HG02763 (cell line): ENCODE results near the gene RGCC.
"Not testable (repeated sequence)": the region's sequence is repeated elsewhere in the genome, so short reads cannot be mapped to it uniquely, and the experiment has no call there.

Experiments used
- ATAC-seq: cut with Tn5 transposase; IDR thresholded peaks from one replicate; pipeline ENCODE4 v1.9.1; 2021; ENCODE audit warnings: mild to moderate bottlenecking, moderate library complexity; ENCODE audit not compliant: unreplicated experiment

RGCC gene, protein sequence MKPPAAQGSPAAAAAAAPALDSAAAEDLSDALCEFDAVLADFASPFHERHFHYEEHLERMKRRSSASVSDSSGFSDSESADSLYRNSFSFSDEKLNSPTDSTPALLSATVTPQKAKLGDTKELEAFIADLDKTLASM

DNA sequence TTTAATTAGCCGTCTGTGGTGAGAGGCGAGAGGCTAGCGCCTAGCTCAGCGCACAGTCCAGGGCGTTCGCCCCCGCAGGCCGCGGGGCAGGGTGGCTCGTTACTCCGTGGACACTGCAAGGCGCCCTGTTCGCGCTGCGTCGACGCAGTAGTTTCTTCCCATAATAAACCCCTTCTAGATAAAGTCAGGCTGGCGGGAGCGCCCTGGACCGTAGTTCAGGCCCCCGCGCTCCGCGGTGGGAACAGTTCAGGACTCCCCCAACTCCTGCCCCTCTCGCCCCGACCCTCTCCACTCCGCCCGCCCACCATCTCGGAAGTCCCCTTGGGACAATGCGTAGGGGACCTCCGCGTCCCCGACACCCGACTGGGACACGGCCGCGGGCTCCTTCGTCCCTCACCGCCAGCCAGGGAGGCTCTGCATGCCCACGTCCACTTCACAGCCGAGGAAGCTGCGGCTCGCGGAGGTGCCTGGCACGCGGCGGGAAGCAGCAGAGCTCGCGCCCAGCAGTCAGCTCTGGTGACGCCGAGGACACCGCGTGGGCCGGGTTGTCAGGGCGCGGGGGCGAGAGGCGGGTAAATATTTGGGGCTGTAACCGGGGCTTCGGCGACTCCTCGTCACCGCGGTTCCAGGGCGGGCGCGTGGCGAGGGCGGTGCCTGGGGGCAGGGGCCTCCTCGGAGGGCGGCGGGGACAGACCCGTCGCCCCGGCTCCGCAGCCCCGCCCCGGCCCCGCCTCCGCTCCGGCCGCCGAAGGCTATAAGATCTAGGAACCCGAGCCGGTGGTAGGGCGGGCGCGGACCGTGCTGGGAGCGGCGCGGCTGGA is at the start of gene RGCC:
TSS of gene RGCC (plus strand) at position 783 of the 821 bp plus-strand sequence. CDS start 158 bp downstream, outside the sequence.
- peak; percentile 63 for ATAC-seq

DNA sequence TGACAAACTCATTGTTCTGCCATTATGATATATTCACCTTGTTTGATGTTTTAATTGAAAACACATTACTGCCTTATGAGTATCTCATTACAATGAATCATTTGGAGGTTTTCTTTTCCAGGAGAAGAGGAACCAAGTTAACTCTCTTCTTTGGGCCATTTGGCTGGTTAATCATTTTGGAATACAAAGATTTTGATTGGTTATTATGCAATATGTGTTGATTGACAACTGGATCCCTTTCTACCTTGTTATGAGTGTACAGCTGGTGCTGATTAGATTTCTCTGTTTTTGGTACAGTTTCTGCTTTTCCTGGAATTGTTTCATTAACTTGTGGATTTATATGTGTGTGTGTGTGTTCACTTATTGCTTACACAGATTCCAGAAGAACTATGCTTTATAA is 49.2 kb upstream of the RGCC start:
- ATAC-seq = no peak

DNA sequence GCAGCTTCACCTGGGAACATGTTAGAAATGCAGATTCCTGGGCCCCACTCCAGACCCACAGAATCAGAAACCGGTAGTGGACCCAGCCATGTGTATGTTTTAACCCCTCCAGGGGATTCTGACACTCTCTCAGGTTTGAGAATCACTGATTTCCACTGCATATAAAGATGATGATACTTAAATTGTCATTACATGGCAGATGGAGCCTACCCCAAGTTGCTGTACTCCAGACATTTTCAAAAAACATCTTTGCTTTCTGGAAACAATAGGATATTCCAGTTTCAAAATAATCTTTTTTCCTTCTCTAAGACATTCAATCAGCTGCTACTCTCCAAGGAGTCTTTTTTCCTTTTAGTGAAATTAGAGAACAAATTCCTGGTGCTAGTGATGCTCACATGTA is 48.6 kb upstream of the RGCC start:
- no peak for ATAC-seq

DNA sequence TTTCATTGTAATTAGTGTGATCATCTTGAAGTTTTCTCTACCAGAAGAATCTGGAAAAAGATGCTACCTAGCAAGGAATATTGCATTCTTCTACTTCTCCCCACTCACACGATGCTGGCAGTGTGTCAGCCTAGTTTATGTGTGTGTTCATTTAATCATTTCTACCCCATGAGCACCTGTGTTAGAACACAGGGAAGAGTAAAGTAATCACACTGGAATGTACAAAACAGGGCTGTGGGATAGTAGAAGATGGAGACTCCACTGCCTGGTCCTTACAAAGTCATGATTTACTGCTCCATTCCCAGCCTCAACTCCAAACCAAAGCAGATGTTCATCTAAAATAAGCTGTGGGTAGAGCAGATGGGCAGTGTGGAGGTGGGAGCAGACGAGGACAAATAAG is 47.7 kb upstream of the RGCC start:
- no peak for ATAC-seq

DNA sequence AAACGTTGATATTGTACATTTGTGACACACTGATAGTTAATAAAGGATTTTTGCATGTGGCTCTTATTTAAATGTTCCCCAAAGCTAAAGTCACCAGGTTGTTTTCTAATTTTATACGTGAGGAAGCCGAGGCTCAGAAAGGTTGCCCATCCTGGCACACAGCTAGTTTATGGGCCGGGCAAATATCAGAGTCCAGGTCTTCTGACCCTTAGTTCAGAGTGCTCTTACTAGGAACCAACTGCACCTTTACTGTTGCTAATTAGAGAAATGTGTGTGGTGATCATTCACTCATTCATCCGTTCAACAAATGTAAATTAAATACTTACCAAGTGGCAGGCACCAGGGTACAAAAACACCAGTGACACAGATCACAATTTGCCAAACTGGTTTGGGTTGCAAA is 46.3 kb upstream of the RGCC start:
- ATAC-seq = no peak

DNA sequence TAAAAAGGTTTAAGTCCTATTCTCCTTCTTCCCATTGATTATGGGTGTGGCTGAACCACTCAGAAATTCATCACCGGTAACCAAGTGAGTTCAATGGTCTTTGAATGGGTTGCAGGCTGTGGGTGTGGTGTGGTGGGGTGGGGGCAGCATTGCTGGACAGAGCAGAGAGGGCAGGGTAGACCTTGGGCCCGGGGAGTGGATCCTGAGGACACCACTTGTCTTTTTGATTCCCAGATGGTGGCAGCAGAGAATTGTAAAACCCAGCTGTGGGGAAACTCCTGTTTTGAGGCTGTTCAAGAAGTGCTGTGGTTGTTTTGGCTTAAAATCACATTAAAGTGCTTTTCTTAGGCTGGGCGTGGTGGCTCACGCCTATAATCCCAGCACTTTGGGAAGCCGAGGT is 45.8 kb upstream of the RGCC start:
- no peak for ATAC-seq

DNA sequence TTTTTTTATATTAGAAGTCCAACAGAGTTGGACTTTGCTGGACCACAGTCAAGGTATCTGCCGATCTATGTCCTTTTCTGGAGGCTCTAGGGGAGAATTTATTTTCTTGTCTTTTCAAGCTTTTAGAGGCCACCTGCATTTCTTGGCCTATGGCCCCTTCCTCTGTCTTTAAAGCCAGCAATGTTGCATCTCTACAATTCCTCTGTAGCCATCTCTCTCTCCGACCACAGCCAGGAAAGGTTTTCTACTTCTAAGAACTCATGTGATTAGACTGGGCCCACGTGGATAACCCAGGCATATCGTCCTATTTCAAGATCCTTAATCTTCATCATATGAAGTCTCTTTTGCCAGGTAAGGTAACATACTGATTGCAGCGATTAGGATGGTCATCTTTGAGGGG is 43.5 kb upstream of the RGCC start:
- ATAC-seq = no peak

DNA sequence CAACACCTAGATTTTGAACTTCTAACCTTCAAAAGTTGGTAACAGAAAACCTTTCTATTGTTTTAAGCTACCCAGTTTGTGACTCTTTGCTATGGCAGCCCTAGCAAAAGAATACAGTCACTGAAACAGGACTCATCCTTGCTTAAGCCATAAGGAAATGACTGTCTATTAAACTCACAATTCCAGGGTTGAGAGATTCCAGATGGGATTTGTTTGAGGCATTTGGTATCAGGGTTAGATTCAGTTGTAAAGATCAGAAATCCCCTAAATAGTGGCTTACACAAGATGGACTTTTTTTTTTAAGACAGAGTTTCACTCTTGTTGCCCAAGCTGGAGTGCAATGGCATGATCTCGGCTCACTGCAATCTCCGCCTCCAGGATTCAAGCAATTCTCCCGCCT is 41.1 kb upstream of the RGCC start:
- no peak for ATAC-seq

DNA sequence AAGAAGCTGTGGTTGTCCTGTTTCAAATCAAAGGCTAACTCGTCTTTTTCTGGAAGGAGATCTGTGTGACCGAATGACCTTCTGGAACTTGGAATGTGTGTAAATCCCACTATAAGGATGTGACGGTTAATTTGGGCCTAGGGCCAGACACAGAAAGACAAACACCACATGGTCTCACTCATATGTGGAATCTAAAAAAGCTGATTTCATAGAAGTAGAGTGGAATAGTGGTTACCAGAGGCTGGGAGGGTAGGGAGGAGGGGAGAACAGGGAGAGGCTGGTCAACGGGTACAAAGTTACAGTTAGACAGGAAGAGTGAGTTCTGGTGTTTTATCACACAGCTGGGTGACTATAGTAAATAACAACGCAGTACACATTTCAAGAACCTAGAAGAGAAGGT is 39.3 kb upstream of the RGCC start:
- no peak for ATAC-seq

DNA sequence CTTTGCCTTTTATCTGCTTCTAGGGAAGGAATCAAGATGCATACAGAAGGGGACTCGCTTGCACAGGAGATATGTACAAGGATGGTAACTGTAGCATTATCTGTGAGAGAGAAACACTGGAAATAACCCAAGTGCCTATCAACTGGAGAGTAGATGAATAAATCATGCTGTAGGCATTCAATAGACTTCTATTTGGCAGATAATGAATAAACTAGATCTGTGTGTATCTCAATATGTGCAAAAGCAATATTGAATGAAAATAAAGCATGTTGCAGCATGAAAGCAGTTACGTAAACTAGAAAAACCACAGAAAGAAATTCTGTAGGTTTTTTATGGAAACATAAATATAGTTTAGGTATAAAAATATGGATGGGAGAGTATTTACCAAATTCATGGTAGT is 38.6 kb upstream of the RGCC start:
- no peak for ATAC-seq

DNA sequence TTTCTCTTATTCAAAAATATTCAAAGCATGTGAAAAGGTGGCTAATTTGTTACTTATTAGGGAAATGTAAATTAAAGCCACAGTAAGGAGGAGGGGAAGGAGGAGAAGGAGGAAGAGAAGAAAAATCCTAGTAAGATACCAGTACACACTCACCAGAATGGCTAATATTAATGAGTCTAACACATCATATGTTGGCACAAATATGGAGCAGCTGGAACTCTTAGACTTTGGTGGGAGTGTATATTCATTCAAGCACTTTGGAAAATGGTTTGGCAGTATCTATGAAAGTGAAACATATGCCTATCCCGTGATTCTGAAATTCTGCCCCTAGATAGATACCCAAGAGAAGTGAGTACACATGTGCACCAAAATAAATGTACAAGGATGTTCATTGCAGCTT is 38.1 kb upstream of the RGCC start:
- no peak for ATAC-seq

DNA sequence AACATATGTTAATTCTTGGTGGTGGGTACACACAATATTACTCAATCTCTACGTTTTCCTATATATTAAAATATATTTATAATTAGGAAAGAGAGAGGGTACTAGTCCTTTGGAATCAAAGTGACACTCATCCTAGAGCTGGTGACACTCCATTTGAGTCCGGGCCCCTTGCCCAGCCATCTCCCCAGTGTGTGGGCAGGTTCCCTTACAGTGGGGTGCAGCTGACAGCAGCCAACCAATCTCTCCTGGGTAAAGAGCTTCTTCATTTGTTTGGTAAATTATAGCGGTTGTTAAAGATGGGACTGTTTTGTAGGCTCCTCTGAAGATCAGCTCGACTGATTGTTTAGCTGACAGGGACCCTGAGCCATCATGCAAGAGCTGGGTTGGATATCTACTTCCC is 37.2 kb upstream of the RGCC start:
- no peak for ATAC-seq

DNA sequence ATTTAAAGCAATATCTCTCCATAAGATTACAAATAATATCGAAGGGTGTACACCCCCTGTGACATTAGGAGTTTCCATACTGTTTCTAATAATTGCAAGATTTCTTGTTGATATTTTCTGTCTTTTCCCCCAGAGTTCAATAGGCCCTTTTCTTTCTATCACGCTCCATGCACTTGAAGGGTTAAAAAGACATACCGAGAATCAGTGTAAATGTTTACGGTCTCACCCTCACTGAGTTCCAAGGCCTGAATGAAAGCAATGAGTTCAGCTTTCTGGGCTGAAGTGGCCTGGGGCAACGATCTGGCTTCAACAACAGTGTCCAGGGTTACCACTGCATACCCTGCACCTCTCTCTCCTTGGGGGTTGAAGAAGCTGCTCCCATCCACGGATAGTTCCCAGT is 36.0 kb upstream of the RGCC start:
- not testable (repeated sequence) for ATAC-seq

DNA sequence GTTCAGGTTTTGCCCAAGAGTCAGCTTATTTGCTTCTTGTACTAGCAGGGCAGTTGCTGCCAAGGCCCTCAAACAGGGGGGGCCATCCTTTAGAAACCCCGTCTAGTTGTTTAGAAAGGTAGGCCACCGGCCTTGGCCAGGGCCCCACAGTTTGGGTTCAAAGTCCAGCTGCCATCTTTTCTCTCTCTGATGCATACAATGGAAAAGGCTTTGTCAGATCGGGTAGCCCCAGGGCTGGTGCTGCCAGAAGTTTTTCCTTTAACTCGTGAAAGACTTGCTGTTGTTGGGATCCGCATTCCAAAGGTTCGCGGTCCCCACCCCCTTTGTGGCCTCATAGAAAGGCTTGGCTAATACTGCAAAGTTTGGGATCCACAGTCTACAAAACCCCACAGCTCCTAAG is 35.4 kb upstream of the RGCC start:
- ATAC-seq = not testable (repeated sequence)

DNA sequence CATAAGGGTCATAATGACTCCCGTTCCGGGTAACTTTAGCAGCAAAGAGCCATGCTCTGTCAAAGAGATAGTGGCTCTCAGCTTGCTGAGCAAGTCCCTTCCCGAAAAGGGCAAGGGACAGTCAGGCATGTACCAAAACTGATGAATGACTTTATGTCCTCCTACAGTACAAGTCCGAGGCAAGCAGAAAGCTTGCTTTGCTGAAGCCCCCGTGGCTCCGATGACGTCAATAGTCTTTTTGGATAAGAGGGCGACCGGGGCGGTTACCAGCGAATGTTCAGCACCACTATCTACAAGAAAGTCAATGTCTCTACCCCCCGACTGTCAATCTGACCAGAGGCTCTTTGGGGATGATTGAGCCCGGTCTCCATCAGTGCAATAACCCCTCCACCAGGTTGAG is 34.1 kb upstream of the RGCC start:
- ATAC-seq = not testable (repeated sequence)

DNA sequence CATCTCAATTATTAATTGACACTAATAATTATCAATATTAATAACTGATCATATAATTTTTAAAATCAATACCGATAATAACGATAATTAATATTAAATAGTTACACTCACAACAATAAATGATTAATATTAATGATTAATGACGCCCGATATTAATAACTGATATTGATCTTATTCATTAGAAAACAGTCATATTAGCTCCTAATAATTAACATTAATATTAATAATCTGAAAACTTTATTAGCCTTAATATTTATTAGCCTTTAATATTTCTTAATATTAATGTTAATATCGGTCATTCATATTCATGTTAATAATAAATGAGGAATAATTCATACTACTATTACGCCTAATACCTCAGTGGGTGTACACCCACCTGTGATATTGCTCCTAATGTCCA is 32.7 kb upstream of the RGCC start:
- ATAC-seq = not testable (repeated sequence)

DNA sequence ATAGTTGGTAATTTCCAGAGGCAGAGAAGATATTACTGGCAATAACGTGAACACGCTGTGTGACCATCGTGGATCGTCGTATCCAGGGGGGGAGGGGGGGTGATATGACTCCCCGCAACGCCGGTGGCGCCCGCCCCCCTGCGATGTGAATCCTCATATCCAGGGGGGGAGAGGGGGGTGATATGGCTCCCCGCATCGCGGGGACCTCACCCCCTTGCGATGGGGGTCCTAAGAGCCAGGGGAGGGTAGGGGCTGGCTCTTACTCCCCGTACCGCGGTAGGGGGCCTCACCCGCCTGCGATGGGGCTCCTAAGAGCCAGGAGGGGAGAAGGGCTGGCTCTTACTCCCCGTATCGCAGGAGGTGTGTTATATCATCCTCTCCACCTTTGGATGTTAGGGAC is 31.3 kb upstream of the RGCC start:
- ATAC-seq = no peak

DNA sequence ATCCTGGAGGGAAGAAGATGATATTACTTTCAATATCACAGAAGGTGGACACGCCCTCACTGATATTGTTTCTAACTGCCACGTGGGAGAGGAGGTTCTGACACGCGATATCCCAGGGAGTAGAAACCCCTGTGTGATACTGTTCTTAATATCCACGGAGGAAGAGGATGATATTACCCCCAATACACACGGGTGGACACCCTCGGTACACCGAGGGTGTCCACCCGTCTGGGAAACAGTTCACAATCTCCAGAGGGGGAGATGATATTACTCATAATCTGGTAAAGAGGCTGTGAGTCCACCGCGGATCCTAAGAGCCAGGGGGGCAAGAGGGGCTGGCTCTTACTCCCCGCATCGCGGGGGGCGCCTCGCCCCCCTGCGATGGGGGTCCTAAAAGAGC is 29.7 kb upstream of the RGCC start:
- ATAC-seq = no peak

DNA sequence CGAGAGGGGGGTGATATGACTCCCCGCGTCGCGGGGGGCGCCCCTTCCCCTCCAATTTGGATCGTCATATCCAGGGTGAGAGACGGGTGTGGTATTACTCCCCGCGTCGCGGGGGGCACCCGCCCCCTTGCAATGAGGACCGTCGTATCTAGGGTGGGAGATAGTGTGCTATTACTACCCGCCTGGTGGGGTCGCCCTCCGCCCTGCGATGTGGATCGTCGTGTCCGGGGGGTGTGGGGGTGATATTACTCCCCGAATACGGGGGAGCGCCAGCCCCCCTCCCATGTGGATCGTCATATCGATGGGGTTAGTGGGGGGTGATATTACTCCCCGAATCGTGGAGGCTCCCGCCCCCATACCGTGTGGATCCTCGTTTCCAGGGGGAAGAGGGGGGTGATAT is 29.2 kb upstream of the RGCC start:
- ATAC-seq = no peak

DNA sequence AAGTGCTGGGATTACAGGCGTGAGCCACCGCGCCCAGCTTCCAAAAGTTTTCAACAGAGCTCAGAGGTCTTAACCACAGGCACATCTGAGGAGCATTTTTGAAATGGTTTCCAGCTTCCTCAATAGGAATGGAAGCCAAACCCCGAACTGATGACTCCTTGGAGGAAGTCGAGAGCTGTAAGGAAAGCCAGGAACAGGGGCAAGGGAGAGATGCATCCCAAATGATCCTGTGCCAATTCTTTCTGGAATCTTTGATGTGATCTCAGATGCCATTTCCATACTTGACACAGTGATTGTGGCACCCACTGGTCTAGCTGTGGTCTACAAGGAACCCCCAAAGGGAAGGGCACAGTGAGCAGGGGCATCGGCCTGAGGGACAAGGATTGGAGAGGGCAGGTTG is 23.3 kb upstream of the RGCC start:
- ATAC-seq = not testable (repeated sequence)

DNA sequence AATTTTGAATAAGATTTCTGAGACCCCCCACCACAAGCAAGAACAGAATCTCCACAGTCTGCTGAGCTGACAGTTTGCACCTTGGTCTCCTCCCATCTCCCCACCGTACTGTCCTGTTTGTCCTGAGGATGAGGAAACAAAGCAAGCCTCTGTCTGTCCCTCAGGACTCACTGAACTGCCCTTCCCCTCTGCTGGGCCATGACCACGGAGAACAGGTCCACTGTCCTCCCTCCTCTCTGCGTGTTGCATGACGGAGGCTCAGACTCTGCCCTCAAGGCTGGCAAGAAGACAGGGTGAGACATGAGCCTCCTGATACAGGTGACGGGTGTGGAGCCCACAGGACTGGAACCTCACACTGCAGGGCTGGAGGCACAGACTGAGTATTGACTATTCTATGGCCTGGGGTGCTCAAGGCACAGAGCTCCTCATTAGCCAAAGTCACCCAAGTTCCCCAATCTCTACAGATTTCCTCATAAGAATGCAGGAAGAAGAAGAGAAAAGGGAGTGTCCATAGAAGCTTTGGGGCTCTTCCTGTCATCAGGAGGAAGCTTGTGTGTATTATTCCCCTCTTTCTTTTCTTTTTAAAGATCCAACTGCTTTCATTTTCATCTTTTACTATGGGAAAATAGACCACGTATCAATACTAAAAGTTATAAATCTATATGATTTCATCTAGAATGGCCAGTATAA is 22.4 kb upstream of the RGCC start:
- no peak for ATAC-seq

DNA sequence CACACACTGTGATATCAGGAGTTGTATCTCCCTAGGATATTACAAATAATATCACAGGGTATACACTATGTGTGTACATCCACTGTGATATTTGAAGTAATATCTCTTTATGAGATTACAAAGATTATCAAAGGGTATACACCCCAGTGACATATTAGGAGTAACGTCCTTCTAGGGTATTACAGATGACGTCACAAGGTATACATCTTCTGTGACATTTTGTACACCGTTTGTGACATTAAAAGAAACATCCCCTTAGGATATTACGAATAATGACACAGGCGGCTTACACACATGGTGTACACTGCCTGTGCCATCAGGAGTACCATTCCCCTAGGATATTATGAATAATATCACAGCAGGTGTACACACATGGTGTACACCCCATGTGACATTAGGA is 13.4 kb upstream of the RGCC start:
- no peak for ATAC-seq
